ENCODE results near the gene MPO.
A peak's percentile ranks its signal among the peaks of the same experiment; 100 is the strongest.

Gene MPO

DNA sequence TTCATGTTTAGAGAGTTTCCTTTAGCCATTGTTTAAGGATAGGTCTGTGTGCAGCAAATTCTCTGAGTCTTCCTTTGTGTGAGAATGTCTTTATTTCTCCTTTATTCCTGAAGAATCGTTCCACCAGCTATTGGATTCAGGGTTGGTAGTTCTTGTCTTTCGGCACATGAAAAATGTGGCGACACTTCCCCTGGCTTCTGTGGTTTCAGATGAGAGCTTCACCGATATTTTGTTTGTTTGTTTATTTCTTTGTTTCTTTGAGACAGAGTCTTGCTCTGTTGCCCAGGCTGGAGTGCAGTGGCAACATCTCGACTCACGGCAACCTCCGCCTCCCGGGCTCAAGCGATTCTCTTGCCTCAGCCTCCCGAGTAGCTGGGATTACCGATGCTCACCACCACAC is 18.6 kb downstream of the MPO start:
- DNase-seq, result no peak

DNA sequence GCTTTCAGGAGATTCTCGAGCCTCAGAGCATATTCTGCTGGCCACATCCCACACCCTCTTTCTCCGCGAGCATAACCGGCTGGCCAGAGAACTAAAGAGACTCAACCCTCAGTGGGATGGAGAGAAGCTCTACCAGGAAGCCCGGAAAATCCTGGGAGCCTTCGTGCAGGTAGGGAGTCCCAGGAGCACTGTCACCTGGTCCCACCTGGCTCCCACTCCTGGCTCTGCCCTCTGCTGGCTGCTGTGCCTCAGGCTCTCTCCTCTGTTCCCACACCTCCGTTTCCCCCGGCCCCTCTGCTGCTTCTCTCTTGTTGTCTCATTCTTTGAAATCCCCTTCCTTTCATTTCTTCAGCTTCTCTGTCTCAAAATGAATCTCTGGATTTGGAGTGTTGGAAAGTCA is 25.9 kb downstream of the MPO start:
- no peak for DNase-seq

DNA sequence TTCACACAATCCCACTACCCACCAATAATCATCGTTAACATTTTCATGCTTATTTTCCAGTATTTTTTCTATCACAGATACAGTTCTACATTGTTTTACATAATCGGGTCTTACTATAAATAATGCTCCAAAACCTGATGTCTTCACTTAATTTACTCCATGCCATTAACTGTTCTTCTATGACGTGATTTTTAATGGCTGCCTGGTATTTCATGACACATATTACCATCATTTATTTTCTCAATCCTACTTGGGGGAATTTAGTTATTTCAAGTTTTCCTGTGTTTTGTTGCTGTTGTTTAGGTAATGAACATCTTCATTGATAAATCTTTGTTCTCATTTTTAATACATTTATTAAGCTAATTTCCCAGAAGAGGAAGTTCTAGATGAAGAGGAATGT is 27.7 kb downstream of the MPO start:
- DNase-seq, result no peak

GRCh38 chr17:58252141-58252540 is 28.6 kb downstream of the MPO start:
- no peak for DNase-seq

- DNase-seq, result no peak
Measured at GRCh38 chr17:58250344-58251011, 30.3 kb downstream of the MPO start.

GRCh38 chr17:58249270-58250133 is 31.2 kb downstream of the MPO start:
- DNase-seq, result peak; percentile 74

- DNase-seq, result no peak
Measured at GRCh38 chr17:58248955-58249269, 31.8 kb downstream of the MPO start.

GRCh38 chr17:58247511-58248363 is 33.0 kb downstream of the MPO start:
- no peak for DNase-seq

GRCh38 chr17:58246781-58247180 is 34.0 kb downstream of the MPO start:
- DNase-seq, result no peak

DNA sequence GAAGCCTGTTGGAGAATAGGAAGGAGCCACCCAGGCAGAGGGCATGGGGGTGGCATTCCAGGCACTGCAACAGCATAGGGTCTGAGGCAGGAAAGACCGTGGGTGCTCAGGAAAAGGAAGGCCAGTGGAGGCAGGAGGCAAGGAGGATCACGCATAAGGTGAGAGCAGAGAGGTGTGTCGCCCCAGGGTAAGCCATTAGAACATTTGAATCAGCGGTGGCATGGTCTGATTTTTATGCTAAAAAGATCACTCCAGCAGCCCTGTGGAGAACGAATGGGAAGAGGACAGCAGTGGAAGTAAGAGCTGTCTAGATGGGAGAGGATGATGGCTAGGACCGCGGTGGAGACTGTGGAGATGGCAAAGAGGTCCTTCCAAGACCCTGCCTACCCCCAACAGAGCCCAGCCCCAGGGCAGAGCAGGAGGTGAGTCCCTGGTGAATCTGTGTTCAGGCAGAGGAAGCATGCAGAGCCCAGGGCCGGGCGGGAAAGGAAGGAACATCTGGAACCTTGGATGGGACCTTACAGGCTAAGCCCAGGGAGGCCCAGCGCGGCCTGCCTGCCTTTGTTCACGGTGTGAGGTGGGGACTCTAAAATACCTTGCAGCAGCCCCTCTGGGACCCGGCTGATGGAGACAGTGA is 34.5 kb downstream of the MPO start:
- no peak for DNase-seq

- no peak for DNase-seq
Measured at GRCh38 chr17:58245428-58246103, 35.2 kb downstream of the MPO start.

DNA sequence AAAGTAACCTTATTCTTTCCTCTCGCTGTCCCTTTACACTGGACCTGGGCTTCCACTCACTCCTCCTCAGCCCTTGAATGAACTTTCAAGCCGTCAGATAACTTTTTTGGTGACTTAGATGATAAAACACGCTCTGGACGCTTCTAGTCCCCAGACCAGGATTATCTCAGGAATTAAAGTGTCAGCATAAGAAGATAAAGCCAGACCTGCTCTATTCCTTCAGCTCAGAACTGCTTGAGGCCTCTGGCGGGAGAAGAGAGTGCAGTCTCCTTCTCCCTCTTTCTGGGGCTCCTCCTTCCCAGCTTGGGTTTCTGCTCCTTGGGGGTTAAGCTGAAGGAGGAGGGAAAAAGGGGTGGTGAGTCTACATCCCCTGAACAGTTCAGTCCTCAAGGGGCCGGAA is 35.8 kb downstream of the MPO start:
- no peak for DNase-seq

GRCh38 chr17:58242171-58242784 is 38.5 kb downstream of the MPO start:
- DNase-seq, result no peak

DNA sequence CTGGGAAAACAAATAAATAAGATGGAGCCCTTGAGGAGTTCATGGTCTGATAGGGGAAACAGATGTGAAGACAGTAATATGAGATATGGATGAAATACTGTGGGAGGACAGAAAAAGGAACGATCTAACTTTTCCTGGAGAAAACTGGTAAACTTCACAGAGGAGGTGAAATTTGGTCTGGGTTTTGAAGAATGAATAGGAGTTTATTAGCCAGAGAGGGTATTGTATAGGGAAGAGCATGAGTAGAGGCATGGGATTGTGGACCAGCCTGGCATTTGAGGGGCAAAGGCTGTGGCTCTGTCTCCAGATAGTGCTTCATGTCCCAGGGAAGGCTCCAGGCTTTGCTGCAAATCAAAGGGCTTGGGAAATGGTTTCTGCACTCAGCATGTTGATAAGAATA is 40.7 kb downstream of the MPO start:
- no peak for DNase-seq

DNA sequence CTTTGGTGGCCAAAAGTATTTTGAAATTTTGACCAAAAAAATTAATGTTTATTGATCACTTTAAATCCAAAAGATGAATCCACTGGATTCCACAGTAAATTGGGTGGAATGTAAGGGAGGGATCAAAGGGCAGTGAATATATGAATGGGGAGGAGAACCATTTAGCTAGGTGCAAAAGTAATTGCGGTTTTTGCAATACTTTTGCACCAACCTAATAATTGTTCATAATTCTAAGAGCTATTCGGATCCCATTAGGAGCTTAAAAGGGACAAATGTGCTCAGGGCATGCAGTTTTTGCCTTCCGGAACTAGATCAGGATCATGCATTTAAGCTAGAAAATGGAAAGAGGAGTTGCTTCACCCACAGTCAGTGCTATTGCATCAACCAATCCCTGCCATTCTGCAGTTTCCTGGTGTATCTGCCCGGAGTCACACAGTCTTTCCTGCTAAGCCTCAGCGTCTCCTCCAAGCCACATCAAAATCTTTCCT is 42.5 kb downstream of the MPO start, which contains the start of gene LPO:
Gene LPO, plus strand, starts transcription at position 438 of the 488 bp plus-strand sequence. CDS start 4,396 bp downstream, outside the sequence.
- DNase-seq, result no peak

GRCh38 chr17:58236394-58236793 is 44.3 kb downstream of the MPO start:
- no peak for DNase-seq

- DNase-seq, result no peak
Measured at GRCh38 chr17:58235821-58236220, 44.9 kb downstream of the MPO start.

GRCh38 chr17:58234512-58234911 is 46.2 kb downstream of the MPO start:
- no peak for DNase-seq

DNA sequence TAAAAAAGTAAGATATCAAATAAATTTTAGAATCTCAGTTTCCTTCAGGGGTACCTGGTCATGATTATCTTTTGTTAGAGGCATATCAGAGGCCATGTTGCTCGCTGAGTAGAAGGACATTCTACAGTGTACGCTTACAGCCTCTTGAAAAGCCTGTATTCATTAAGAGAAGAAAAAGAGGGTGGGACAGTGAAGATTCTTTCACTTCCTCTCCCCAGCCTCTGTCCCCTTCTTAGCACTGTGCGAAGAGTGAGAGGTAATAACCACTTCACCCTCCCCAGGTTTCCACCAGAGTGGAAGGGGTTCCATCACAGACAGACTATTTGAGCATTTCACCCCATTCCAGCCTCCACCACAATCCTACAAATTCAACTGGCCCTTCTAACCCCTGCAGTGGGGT is 47.2 kb downstream of the MPO start:
- DNase-seq, result no peak

- DNase-seq, result no peak
Measured at GRCh38 chr17:58232707-58233156, 48.0 kb downstream of the MPO start.

DNA sequence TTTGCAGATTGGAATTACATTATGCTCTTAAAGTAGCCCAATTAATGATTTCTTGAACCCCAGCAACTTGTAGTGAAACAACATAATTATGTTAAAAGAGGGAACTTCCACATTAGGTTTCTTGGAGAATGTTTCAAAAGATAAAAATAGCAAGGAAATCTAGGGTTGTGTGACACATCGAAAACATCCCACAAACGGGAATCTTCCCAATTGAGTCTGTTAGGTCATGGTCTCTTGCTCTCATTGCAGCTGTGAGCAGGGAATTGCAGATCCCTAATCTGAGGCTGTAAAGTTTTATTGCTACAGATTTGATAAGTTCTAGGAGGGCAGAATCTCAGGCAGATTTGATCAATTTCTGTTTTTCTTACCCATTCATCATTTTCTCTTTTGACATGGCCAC is 49.1 kb downstream of the MPO start:
- DNase-seq, result no peak

DNA sequence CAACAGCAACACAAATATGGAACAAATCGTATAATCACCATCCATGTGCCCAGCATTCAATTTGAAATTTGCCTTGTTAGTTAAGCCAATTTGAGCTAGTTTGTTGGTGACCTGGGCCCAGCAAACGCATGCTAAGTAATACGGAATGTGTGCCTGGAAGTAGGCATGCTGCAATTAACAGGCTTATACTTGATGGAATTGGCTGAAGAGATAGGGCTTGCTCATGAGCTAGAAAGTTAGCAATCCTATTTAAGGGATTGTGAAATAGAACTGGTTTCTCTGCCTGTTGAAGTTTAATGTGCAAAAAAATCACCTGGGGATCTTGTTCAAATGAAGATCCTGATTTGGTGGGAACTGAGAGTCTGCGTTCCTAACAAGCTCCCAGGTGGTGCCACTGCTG is 50.9 kb downstream of the MPO start:
- DNase-seq, result no peak

Measured in NCI-H510A treated with DMSO at 0.1 percent for 48 hours (cell line).